Brain microvascular endothelial cell (primary cell): ENCODE measurements around the gene FDXACB1.

Source experiments
- DNase-seq: peaks from one replicate; pipeline ENCODE4 v3.0.0-alpha.2; 2020
- H3K27ac ChIP-seq: fragments of 250-450 bp; sonication (Bioruptor Pico); 2 replicates; pipeline ENCODE4 v1.5.1; 2020; ENCODE audit warnings: mild to moderate bottlenecking, moderate library complexity
- H3K27me3 ChIP-seq: fragments of 250-450 bp; sonication (Bioruptor Pico); replicated peaks from 2 replicates; pipeline ENCODE4 v1.5.1; 2020; ENCODE audit warnings: mild to moderate bottlenecking
- H3K36me3 ChIP-seq: fragments of 250-450 bp; sonication (Bioruptor Pico); replicated peaks from 2 replicates; pipeline ENCODE4 v1.5.1; 2020; ENCODE audit warnings: mild to moderate bottlenecking
- H3K4me3 ChIP-seq: 2 replicates; pipeline ENCODE4 v1.5.1; 2011; ENCODE audit warnings: low read depth, mild to moderate bottlenecking, control low read depth, low read length, moderate library complexity
- in situ Hi-C: cut with HindIII; loops from 2 replicates; pipeline ENCODE4 v1.10.0; 2017; ENCODE audit warnings: low sequenced_read_pairs, low pct_ligation_motif_present
- TF ChIP-seq, protein P1 (sequence below): IDR thresholded peaks from 2 replicates; pipeline ENCODE4 v1.5.1; 2011; ENCODE audit warnings: low read depth, mild to moderate bottlenecking, moderate library complexity, low read length, control low read depth, inconsistent platforms; ENCODE audit errors: missing control alignments

Gene FDXACB1, protein sequence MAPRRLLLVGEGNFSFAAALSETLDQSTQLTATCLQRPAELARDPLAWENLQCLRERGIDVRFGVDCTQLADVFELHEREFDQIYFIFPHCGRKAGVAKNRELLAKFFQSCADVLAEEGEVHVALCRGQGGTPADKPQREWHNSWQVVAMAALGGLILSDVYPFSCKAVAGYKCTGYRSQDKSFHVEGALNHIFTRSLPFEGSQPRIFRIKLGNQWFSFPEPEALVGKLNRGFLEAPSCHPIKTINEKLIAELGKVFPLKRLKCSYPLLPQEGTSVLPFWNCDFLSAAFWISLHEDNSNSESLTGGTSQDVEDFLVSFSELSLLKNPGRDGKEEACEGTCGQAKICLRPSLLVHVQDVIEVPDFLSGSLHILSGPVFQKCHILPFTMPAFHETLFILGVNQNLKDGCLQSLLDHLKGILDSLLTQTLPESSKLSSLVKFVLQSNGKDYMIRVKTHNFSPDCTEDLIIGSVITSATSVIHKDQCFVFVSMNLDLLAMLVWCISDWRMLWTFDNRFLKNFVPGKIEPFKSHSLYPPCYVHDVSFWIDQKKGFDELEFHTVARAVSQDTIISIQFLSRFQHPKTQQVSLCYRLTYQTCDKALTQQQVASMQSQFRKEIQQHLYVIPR

DNA sequence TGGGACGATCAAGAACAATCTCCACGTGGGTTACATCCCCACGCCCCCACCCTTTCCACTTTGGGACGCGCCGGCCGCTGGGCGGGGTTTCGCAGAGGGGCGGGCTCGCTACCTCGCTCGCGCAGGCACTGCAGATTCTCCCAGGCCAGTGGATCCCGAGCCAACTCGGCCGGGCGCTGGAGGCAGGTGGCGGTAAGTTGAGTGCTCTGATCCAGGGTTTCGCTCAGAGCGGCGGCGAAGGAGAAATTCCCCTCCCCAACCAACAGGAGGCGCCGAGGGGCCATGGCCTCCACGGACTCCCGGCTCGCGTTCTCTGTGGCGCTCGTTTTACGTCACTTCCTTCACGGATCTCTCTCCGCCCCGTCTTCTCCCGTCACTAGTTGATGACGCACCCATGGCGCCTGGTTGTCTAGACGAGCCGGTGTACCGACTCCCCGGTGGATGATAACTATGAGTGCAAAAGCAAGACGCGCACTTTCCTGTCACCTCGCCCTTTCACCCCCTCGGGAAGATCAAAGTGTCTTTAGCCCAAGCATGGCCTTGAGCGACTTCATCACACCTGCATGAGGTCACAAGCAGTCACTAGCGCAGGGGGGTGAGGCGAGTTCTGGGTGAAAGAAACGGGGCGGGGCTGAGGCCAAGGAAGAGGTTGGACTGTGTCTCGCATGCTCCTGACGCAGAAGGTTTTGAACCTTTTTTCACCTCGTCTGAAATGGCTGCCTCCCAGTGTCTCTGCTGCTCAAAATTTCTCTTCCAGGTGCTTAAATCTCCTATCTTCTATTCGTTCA, at the start of gene FDXACB1, which contains the start of gene CFAP68:
Gene FDXACB1 (minus strand): TSS at position 317 of the 788 bp plus-strand sequence. CDS start 33 bp downstream, at position 284.
Gene CFAP68 (plus strand): TSS at position 693 of the 788 bp plus-strand sequence. CDS start 20 bp downstream, at position 713.
- Histone ChIP-seq H3K36me3 (peaks cover 2% of the 10 kb centered on the region), H3K27me3 (no peaks in the 10 kb centered on the region), H3K4me3 (peak within 1 kb of the TSS; percentile 89), H3K27ac (peak within 1 kb of the TSS; percentile 96)
- in situ Hi-C loops, result no loop called here
- TF ChIP-seq, protein P1, sequence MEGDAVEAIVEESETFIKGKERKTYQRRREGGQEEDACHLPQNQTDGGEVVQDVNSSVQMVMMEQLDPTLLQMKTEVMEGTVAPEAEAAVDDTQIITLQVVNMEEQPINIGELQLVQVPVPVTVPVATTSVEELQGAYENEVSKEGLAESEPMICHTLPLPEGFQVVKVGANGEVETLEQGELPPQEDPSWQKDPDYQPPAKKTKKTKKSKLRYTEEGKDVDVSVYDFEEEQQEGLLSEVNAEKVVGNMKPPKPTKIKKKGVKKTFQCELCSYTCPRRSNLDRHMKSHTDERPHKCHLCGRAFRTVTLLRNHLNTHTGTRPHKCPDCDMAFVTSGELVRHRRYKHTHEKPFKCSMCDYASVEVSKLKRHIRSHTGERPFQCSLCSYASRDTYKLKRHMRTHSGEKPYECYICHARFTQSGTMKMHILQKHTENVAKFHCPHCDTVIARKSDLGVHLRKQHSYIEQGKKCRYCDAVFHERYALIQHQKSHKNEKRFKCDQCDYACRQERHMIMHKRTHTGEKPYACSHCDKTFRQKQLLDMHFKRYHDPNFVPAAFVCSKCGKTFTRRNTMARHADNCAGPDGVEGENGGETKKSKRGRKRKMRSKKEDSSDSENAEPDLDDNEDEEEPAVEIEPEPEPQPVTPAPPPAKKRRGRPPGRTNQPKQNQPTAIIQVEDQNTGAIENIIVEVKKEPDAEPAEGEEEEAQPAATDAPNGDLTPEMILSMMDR, result peak; percentile 96
- DNase-seq, result peak; percentile 97

DNA sequence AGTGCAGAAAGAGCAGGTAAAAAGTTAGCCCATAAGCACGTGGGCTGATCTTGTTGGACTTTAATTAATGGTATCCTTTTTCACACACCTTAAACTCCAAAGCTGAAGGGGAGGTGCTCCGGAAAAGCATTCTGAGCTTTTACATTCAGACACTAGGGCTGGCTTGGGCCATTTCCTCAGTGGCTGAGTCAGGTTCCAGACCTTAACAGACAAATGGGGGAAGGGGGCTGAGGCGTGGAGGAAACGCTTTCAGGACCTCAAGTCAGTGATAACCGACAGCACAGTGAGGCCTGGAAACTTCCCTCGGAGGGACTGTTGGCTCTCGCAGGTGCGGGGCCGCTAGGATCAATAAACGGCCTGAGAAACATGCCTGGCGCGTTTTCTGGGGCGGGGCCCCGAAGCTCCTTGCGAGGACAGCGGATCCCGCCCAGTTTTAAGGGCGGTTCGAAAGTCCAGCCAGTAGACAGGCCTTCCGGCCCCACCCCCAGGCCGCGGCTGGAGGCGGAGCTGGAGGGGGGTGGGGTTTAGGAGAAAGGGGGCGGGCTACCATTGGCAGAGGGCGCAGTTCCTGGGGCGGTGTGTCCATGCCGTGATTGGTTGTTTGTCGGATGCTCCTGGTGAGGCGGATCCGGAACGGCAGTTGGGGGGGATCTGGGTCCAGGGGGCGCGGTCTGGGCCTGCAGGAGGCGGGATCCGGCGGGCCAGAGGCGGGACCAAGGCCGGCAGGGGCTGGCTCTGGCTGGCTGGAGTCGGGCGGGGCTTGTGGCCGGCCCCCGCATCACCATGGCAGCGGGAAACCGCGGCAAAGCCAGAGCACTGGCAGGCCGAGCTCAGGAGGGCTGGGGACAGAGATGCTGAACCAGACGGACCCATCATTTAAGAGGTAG, 47.8 kb upstream of the FDXACB1 start:
- Histone ChIP-seq H3K27me3 (no peaks in the 10 kb centered on the region), H3K36me3 (no peaks in the 10 kb centered on the region), H3K4me3 (peak overlapping the region; percentile 62), H3K27ac (peak overlapping the region; percentile 70)
- TF ChIP-seq, protein P1, result peak; percentile 16
- in situ Hi-C loops, result no loop called here
- peak; percentile 93 for DNase-seq

GRCh38 chr11:111925953-111926352, 47.0 kb upstream of the FDXACB1 start:
- in situ Hi-C loops, result no loop called here
- TF ChIP-seq, protein P1, result no peak
- no peak for DNase-seq
- Histone ChIP-seq H3K4me3 (no peak overlapping the region), H3K27ac (no peak overlapping the region), H3K36me3 (no peaks in the 10 kb centered on the region), H3K27me3 (no peaks in the 10 kb centered on the region)

GRCh38 chr11:111923951-111924350, 45.0 kb upstream of the FDXACB1 start:
- no peak for DNase-seq
- no peaks in the 10 kb centered on the region for H3K36me3 ChIP-seq
- no peak overlapping the region for H3K4me3 ChIP-seq
- in situ Hi-C loops, result no loop called here
- no peak overlapping the region for H3K27ac ChIP-seq
- TF ChIP-seq, protein P1, result no peak
- H3K27me3 ChIP-seq, result no peaks in the 10 kb centered on the region

- Histone ChIP-seq H3K27me3 (no peaks in the 10 kb centered on the region), H3K36me3 (no peaks in the 10 kb centered on the region), H3K27ac (peak overlapping the region; percentile 26), H3K4me3 (no peak overlapping the region)
- DNase-seq, result no peak
- TF ChIP-seq, protein P1, result no peak
- in situ Hi-C loops, result no loop called here
These were observed 44.4 kb upstream of the FDXACB1 start for GRCh38 chr11:111923351-111923788.
